GOT3 (cell line): ENCODE data around the gene GHSR.
"Not testable (repeated sequence)": the region's sequence is repeated elsewhere in the genome, so short reads cannot be mapped to it uniquely, and the experiment has no call there.

Source experiments
- DNase-seq: peaks from one replicate; lab custom pipeline; 2025; ENCODE audit warnings: mixed read lengths; lab: John Stamatoyannopoulos, UW

GHSR gene

GRCh38 chr3:172447611-172448579, at the start of gene GHSR:
Gene GHSR, minus strand, starts transcription at chr3:172448456. Its CDS starts 43 bp downstream, at chr3:172448413.
- DNase-seq = no peak

GRCh38 chr3:172490198-172490669, 42.0 kb upstream of the GHSR start:
- not testable (repeated sequence) for DNase-seq

GRCh38 chr3:172478116-172478515, 29.9 kb upstream of the GHSR start:
- no peak for DNase-seq

- no peak for DNase-seq
Observed at GRCh38 chr3:172476347-172476746, 28.1 kb upstream of the GHSR start.

- no peak for DNase-seq
Observed at GRCh38 chr3:172475703-172476102, 27.4 kb upstream of the GHSR start.

- DNase-seq = no peak
Observed at GRCh38 chr3:172471903-172472302, 23.6 kb upstream of the GHSR start.

- no peak for DNase-seq
Observed at GRCh38 chr3:172470588-172470987, 22.3 kb upstream of the GHSR start.

- no peak for DNase-seq
Observed at GRCh38 chr3:172467170-172467824, 19.0 kb upstream of the GHSR start.

- no peak for DNase-seq
Observed at GRCh38 chr3:172466553-172467130, 18.4 kb upstream of the GHSR start.

GRCh38 chr3:172465281-172465680, 17.0 kb upstream of the GHSR start:
- no peak for DNase-seq

- no peak for DNase-seq
Observed at GRCh38 chr3:172464306-172464705, 16.1 kb upstream of the GHSR start.

GRCh38 chr3:172461530-172462138, 13.4 kb upstream of the GHSR start:
- no peak for DNase-seq

- DNase-seq = no peak
Observed at GRCh38 chr3:172456404-172456803, 8.1 kb upstream of the GHSR start.

- no peak for DNase-seq
Observed at GRCh38 chr3:172454180-172454579, 5.9 kb upstream of the GHSR start.

GRCh38 chr3:172449466-172450149, 1.4 kb upstream of the GHSR start:
- DNase-seq = no peak

- DNase-seq = no peak
Observed at GRCh38 chr3:172448661-172449465, 607 bp upstream of the GHSR start.

- no peak for DNase-seq
Observed at GRCh38 chr3:172446198-172446597, 2.1 kb downstream of the GHSR start.

- DNase-seq = no peak
Observed at GRCh38 chr3:172444821-172445220, 3.4 kb downstream of the GHSR start.

GRCh38 chr3:172442606-172443005, 5.7 kb downstream of the GHSR start:
- DNase-seq = no peak

GRCh38 chr3:172441581-172441980, 6.7 kb downstream of the GHSR start:
- no peak for DNase-seq

- DNase-seq = no peak
Observed at GRCh38 chr3:172438186-172438585, 10.1 kb downstream of the GHSR start.
